ENCODE data around the gene NEAT1. TPM values are rescaled to one million over a fixed set of nuclear protein-coding genes. Genes with fewer than 3 reads are reported as not detected.

NEAT1 gene
- total and polyA plus RNA-seq, 2 experiments from 2014 or later = 5.3 to 7.2 TPM

DNA sequence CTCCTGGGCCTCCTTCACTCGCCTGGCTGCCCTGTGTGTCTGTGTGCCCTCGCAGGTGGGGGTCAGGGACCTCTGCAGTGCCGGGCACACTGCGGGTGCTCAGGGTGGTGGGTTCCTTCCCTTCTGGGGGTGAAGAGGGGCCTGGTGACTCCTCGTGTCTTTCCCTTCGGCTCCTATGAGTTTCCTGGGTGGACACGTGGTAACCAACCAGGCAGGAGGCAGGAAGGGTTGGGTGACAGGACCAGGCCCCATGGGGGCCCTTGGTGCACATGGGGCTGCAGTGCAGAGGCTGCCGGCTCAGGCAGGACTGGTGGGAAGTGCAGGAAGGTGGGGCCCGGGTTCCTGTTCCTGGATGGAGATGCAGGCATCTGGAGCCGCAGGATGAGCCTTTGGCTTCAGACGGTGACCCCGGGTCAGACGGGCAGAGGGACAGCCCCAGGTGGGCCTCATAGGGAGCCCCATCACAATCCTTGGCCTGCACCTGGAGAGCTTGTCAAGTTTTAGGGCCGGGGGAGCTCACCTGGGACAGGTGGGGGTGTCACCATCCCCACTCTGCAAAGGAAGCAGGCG lies 26.6 kb upstream of the NEAT1 start:
- no peak overlapping the region for H3K4me3 ChIP-seq
- DNase-seq (ENCODE audit: low spot score) = no peak
- peaks cover 6% of the 10 kb centered on the region for H3K27me3 Mint-ChIP-seq (ENCODE audit: insufficient read depth, low read depth, poor library complexity)
- no peaks in the 10 kb centered on the region for H3F3A ChIP-seq (replicated peaks; ENCODE audit: low read depth)
- H3K36me3 ChIP-seq (ENCODE audit: insufficient read depth) = no peaks in the 10 kb centered on the region
- TF ChIP-seq STAT1 (IDR thresholded peaks at IDR 0.05; ENCODE audit: unreplicated experiment) (no peak), ZNF114 (CRISPR knock-in tag; IDR thresholded peaks at IDR 0.05) (no peak), CREB1 (CRISPR knock-in tag; IDR thresholded peaks at IDR 0.05; ENCODE audit: low read depth) (no peak), EZH2 (IDR thresholded peaks at IDR 0.05; ENCODE audit: low read depth, unreplicated experiment) (no peak), NANOG (IDR thresholded peaks at IDR 0.05; ENCODE audit: borderline replicate concordance) (no peak), POLR2AphosphoS5 (IDR thresholded peaks at IDR 0.05; ENCODE audit: low read depth) (no peak), ZNF331 (CRISPR knock-in tag; IDR thresholded peaks at IDR 0.05; ENCODE audit: low read depth) (no peak), EZH2phosphoT487 (IDR thresholded peaks at IDR 0.05; ENCODE audit: unreplicated experiment) (no peak), JUNB (IDR thresholded peaks at IDR 0.05; ENCODE audit: unreplicated experiment) (no peak)
- TF ChIP-seq, protein P1, sequence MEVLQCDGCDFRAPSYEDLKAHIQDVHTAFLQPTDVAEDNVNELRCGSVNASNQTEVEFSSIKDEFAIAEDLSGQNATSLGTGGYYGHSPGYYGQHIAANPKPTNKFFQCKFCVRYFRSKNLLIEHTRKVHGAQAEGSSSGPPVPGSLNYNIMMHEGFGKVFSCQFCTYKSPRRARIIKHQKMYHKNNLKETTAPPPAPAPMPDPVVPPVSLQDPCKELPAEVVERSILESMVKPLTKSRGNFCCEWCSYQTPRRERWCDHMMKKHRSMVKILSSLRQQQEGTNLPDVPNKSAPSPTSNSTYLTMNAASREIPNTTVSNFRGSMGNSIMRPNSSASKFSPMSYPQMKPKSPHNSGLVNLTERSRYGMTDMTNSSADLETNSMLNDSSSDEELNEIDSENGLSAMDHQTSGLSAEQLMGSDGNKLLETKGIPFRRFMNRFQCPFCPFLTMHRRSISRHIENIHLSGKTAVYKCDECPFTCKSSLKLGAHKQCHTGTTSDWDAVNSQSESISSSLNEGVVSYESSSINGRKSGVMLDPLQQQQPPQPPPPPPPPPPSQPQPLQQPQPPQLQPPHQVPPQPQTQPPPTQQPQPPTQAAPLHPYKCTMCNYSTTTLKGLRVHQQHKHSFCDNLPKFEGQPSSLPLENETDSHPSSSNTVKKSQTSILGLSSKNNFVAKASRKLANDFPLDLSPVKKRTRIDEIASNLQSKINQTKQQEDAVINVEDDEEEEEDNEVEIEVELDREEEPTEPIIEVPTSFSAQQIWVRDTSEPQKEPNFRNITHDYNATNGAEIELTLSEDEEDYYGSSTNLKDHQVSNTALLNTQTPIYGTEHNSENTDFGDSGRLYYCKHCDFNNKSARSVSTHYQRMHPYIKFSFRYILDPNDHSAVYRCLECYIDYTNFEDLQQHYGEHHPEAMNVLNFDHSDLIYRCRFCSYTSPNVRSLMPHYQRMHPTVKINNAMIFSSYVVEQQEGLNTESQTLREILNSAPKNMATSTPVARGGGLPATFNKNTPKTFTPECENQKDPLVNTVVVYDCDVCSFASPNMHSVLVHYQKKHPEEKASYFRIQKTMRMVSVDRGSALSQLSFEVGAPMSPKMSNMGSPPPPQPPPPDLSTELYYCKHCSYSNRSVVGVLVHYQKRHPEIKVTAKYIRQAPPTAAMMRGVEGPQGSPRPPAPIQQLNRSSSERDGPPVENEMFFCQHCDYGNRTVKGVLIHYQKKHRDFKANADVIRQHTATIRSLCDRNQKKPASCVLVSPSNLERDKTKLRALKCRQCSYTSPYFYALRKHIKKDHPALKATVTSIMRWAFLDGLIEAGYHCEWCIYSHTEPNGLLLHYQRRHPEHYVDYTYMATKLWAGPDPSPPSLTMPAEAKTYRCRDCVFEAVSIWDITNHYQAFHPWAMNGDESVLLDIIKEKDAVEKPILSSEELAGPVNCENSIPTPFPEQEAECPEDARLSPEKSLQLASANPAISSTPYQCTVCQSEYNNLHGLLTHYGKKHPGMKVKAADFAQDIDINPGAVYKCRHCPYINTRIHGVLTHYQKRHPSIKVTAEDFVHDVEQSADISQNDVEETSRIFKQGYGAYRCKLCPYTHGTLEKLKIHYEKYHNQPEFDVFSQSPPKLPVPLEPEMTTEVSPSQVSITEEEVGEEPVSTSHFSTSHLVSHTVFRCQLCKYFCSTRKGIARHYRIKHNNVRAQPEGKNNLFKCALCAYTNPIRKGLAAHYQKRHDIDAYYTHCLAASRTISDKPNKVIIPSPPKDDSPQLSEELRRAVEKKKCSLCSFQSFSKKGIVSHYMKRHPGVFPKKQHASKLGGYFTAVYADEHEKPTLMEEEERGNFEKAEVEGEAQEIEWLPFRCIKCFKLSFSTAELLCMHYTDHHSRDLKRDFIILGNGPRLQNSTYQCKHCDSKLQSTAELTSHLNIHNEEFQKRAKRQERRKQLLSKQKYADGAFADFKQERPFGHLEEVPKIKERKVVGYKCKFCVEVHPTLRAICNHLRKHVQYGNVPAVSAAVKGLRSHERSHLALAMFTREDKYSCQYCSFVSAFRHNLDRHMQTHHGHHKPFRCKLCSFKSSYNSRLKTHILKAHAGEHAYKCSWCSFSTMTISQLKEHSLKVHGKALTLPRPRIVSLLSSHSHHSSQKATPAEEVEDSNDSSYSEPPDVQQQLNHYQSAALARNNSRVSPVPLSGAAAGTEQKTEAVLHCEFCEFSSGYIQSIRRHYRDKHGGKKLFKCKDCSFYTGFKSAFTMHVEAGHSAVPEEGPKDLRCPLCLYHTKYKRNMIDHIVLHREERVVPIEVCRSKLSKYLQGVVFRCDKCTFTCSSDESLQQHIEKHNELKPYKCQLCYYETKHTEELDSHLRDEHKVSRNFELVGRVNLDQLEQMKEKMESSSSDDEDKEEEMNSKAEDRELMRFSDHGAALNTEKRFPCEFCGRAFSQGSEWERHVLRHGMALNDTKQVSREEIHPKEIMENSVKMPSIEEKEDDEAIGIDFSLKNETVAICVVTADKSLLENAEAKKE (CRISPR knock-in tag; IDR thresholded peaks at IDR 0.05) = no peak
- TF ChIP-seq, protein P2, sequence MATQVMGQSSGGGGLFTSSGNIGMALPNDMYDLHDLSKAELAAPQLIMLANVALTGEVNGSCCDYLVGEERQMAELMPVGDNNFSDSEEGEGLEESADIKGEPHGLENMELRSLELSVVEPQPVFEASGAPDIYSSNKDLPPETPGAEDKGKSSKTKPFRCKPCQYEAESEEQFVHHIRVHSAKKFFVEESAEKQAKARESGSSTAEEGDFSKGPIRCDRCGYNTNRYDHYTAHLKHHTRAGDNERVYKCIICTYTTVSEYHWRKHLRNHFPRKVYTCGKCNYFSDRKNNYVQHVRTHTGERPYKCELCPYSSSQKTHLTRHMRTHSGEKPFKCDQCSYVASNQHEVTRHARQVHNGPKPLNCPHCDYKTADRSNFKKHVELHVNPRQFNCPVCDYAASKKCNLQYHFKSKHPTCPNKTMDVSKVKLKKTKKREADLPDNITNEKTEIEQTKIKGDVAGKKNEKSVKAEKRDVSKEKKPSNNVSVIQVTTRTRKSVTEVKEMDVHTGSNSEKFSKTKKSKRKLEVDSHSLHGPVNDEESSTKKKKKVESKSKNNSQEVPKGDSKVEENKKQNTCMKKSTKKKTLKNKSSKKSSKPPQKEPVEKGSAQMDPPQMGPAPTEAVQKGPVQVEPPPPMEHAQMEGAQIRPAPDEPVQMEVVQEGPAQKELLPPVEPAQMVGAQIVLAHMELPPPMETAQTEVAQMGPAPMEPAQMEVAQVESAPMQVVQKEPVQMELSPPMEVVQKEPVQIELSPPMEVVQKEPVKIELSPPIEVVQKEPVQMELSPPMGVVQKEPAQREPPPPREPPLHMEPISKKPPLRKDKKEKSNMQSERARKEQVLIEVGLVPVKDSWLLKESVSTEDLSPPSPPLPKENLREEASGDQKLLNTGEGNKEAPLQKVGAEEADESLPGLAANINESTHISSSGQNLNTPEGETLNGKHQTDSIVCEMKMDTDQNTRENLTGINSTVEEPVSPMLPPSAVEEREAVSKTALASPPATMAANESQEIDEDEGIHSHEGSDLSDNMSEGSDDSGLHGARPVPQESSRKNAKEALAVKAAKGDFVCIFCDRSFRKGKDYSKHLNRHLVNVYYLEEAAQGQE (IDR thresholded peaks at IDR 0.05; ENCODE audit: unreplicated experiment) = no peak
- TF ChIP-seq, protein P3, sequence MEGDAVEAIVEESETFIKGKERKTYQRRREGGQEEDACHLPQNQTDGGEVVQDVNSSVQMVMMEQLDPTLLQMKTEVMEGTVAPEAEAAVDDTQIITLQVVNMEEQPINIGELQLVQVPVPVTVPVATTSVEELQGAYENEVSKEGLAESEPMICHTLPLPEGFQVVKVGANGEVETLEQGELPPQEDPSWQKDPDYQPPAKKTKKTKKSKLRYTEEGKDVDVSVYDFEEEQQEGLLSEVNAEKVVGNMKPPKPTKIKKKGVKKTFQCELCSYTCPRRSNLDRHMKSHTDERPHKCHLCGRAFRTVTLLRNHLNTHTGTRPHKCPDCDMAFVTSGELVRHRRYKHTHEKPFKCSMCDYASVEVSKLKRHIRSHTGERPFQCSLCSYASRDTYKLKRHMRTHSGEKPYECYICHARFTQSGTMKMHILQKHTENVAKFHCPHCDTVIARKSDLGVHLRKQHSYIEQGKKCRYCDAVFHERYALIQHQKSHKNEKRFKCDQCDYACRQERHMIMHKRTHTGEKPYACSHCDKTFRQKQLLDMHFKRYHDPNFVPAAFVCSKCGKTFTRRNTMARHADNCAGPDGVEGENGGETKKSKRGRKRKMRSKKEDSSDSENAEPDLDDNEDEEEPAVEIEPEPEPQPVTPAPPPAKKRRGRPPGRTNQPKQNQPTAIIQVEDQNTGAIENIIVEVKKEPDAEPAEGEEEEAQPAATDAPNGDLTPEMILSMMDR (conservative IDR thresholded peaks at IDR 0.05; ENCODE audit: low read depth in 2 of 2) = no peak
- TF ChIP-seq, protein P4, sequence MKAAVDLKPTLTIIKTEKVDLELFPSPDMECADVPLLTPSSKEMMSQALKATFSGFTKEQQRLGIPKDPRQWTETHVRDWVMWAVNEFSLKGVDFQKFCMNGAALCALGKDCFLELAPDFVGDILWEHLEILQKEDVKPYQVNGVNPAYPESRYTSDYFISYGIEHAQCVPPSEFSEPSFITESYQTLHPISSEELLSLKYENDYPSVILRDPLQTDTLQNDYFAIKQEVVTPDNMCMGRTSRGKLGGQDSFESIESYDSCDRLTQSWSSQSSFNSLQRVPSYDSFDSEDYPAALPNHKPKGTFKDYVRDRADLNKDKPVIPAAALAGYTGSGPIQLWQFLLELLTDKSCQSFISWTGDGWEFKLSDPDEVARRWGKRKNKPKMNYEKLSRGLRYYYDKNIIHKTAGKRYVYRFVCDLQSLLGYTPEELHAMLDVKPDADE (IDR thresholded peaks at IDR 0.05) = no peak
- no peaks in the 10 kb centered on the region for H3K4me1 ChIP-seq (ENCODE audit: insufficient read depth)
- H3K4me3 Mint-ChIP-seq = no peak overlapping the region
- H3K9me3 Mint-ChIP-seq = no peaks in the 10 kb centered on the region
- H3K36me3 Mint-ChIP-seq (ENCODE audit: low read depth) = peaks cover 9% of the 10 kb centered on the region; the same call in 2 of the 3 replicates
- no peaks in the 10 kb centered on the region for H3K9me2 ChIP-seq (ENCODE audit: insufficient read depth)
- H3K27me3 ChIP-seq (ENCODE audit: insufficient read depth) = no peaks in the 10 kb centered on the region
- H2AFZ ChIP-seq = no peak overlapping the region
- no peak for ATAC-seq
- no peaks in the 10 kb centered on the region for H3K79me2 ChIP-seq (replicated peaks; ENCODE audit: insufficient read depth)
- H4K20me1 ChIP-seq (replicated peaks; ENCODE audit: insufficient read depth) = no peaks in the 10 kb centered on the region
- peaks cover 6% of the 10 kb centered on the region for H3K4me1 Mint-ChIP-seq
- no peak overlapping the region for H3K27ac Mint-ChIP-seq
- H3K27ac ChIP-seq (ENCODE audit: low read depth) = no peak overlapping the region
- H3K4me2 ChIP-seq = no peak overlapping the region

All from GM23338 (cell line).